Progenitor cell of endocrine pancreas (in vitro differentiated cells): ENCODE data around the gene IRS2. TPM values are rescaled to one million over a fixed set of nuclear protein-coding genes. Genes with fewer than 3 reads are reported as not detected.

Experiments used
- DNase-seq: peaks from one replicate; pipeline ENCODE4 v3.0.0; 2021; ENCODE audit warnings: low spot score; ENCODE audit not compliant: unreplicated experiment
- H3K27ac Mint-ChIP-seq: 2 replicates; pipeline ENCODE4 v1.8.0; 2021; ENCODE audit warnings: mild to moderate bottlenecking, moderate library complexity, mixed read lengths
- H3K27me3 Mint-ChIP-seq: 2 replicates; pipeline ENCODE4 v1.8.0; 2021; ENCODE audit warnings: mixed read lengths
- H3K36me3 Mint-ChIP-seq: 2 replicates; pipeline ENCODE4 v1.8.0; 2022; ENCODE audit warnings: mixed read lengths; ENCODE audit not compliant: insufficient read depth
- H3K4me1 Mint-ChIP-seq: 2 replicates; pipeline ENCODE4 v1.8.0; 2021; ENCODE audit warnings: low read depth, mixed read lengths
- H3K4me3 Mint-ChIP-seq: 2 replicates; pipeline ENCODE4 v1.8.0; 2021; ENCODE audit warnings: low read depth, mild to moderate bottlenecking, moderate library complexity, mixed read lengths
- H3K9me3 Mint-ChIP-seq: 2 replicates; pipeline ENCODE4 v1.8.0; 2021; ENCODE audit warnings: low read depth, mixed read lengths
- CTCF ChIP-seq: fragments of 200-600 bp; sonication (generic); IDR thresholded peaks from one replicate; pipeline ENCODE4 v1.5.0; 2021; ENCODE audit warnings: antibody characterized with exemption, mild to moderate bottlenecking; ENCODE audit not compliant: unreplicated experiment
- total RNA-seq: library from RNA; stranded (reverse); gene quantifications from 2 replicates; pipeline ENCODE4 v1.2.1, GENCODE V29; 2021

IRS2 gene
- total RNA-seq, 1 donor from 2014 or later, result 11.9 TPM

DNA sequence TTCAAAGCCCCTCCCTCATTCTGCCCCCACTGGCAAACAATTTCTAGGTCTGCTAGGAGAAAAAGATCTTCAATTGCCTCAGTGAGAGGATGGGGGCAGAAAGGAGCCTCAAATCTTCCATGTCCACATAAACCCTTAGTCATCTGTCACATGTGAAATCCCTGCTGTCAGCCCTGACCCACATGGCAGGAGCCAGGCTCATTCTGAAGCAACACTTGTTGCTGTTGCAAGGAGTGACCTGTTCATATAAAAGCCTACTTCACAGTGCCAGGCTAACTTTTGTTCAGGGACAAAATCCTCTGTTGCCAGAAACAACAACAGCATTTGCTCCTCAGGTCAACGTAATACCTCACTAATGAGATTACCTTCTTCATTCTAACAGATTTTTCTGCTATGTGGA, 70.5 kb downstream of the IRS2 start:
- Mint-ChIP-seq H3K4me3 (no peak overlapping the region), H3K27me3 (peaks cover 8% of the 10 kb centered on the region), H3K27ac (no peak overlapping the region), H3K36me3 (no peaks in the 10 kb centered on the region), H3K4me1 (peaks cover 11% of the 10 kb centered on the region), H3K9me3 (no peaks in the 10 kb centered on the region)
- no peak for TF ChIP-seq CTCF
- no peak for DNase-seq

DNA sequence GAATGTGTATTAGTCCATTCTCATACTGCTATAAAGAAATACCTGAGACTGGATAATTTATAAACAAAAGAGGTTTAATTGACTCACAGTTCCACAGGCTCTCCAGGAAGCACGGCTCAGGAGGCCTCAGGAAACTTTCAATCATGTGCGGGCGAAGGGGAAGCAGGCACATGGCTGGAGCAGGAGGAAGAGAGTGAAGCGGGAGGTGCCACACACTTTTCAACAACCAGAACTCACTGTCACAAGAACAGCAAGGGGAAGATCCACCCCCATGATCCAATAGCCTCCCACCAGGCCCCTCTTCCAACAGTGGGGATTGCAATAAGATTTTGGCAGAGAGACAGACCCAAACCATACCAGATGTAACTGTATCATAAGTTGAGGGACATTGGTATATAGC, 72.7 kb downstream of the IRS2 start:
- Mint-ChIP-seq H3K27ac (no peak overlapping the region), H3K27me3 (peaks cover 8% of the 10 kb centered on the region), H3K9me3 (peaks cover 3% of the 10 kb centered on the region), H3K4me3 (no peak overlapping the region), H3K4me1 (peaks cover 6% of the 10 kb centered on the region), H3K36me3 (no peaks in the 10 kb centered on the region)
- DNase-seq, result no peak
- TF ChIP-seq CTCF, result no peak

- Mint-ChIP-seq H3K4me3 (no peak overlapping the region), H3K36me3 (no peaks in the 10 kb centered on the region), H3K27me3 (peaks cover 8% of the 10 kb centered on the region), H3K4me1 (peaks cover 6% of the 10 kb centered on the region), H3K27ac (no peak overlapping the region), H3K9me3 (peaks cover 3% of the 10 kb centered on the region)
- TF ChIP-seq CTCF, result no peak
- DNase-seq, result no peak
Observed at GRCh38 chr13:109712124-109712722, 74.2 kb downstream of the IRS2 start.

DNA sequence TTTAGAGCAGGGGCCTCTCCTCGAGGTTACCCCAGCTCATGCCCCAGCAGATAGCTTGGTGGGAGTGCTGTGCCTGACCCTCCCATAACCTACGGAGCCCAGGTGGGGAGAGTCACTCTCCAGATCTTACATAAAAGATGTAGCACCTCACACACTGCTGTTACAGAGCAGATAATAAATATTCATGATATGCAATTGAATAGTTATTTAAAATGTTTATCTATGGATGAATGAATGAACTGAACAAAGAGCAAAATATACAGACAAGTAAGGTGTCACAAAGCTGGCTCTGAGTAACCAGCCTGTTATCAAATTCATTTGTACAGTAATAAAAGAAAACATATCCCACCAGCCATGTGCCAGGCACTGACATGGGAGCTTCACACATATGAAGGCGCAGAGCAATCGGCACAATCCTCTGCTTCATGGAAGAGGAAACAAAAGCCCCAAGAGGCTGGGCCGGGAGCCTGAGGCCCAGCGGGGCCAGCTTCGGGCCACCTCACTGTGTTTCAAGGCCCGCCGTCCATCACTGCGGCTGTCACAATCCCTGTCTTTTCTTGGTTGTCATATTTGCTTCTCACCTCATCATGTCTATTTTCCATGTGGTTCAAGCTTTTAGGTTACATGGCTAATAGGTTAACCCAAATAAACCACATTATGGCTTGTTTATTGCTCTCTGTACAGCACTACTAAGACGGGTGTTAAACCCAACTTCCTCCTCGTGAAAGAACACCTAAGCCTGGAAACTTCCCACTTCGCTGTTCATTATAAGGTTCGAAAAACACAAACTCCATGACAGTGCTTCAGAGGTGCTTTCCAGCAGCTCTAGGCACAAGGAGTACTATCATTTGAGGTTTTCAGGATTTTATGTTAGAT, 78.4 kb downstream of the IRS2 start:
- Mint-ChIP-seq H3K9me3 (peaks cover 6% of the 10 kb centered on the region), H3K27ac (no peak overlapping the region), H3K27me3 (peaks cover 3% of the 10 kb centered on the region), H3K4me3 (no peak overlapping the region), H3K36me3 (no peaks in the 10 kb centered on the region), H3K4me1 (peaks cover 8% of the 10 kb centered on the region)
- no peak for TF ChIP-seq CTCF
- no peak for DNase-seq

DNA sequence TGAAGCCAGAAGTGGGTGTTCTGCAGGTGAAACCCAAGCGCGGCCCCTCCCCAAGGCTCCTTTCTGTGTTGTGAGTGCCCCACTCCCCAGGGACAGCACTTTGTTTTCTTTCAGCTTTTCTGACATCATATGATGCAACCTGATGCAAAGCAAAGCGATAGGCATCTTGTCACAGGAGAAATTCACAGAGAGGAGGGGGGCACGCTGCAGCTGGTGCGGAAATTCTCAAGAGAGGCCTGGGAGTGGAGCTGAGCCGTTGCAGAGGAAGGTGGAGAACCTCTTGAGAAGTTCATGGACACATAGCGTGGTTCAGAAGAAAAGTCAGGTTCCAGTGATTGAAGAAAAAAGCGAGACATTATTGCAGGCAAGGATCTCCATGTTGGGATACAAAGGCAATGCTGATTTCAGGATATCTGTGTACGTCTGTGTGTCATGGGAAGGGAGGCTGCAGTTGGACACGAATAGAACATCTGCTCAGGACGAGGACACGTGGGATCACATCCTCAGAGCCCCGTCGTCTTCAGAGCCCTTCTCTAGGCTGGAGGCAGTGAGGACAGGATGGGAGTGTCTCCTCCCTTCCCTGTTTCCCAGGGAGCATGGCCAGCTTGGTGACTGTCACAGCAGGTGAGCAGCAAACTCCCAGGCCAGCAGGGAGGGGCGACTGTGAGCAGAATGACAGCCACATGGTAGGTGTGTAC, 79.2 kb downstream of the IRS2 start:
- no peak overlapping the region for H3K27ac Mint-ChIP-seq
- peaks cover 6% of the 10 kb centered on the region for H3K9me3 Mint-ChIP-seq
- peaks cover 5% of the 10 kb centered on the region for H3K4me1 Mint-ChIP-seq
- H3K36me3 Mint-ChIP-seq, result no peaks in the 10 kb centered on the region
- H3K4me3 Mint-ChIP-seq, result no peak overlapping the region
- DNase-seq, result no peak
- no peak for TF ChIP-seq CTCF
- peaks cover 3% of the 10 kb centered on the region for H3K27me3 Mint-ChIP-seq
